GM18868 (cell line): Measurements from ENCODE around the gene CUEDC1.

Source experiments
- ATAC-seq: cut with Tn5 transposase; IDR thresholded peaks from one replicate; pipeline ENCODE4 v1.9.1; 2021; ENCODE audit warnings: mild to moderate bottlenecking, moderate library complexity; ENCODE audit not compliant: unreplicated experiment

Gene CUEDC1

GRCh38 chr17:57866319-57866718 is 88.9 kb downstream of the CUEDC1 start:
- no peak for ATAC-seq

DNA sequence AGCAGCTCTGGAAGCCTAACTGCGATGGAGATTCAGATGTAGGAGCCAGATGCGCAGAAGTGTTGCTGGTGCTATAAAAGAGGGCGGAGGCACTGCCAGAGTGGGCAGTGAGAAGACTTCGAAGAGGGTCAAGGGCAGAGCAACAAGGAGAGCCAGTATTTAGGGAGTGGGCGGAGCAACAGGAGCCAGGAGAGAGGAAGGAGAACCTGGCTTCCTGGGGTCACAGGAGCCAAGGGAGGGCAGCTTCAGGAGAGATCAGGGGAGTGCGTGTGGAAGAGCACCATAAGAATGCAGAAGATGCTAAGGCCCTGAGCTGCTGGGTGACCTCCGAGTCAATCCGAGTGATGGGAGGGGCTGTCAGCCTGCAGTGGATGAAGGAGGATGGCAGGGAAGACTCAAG is 90.9 kb downstream of the CUEDC1 start:
- ATAC-seq, result no peak

DNA sequence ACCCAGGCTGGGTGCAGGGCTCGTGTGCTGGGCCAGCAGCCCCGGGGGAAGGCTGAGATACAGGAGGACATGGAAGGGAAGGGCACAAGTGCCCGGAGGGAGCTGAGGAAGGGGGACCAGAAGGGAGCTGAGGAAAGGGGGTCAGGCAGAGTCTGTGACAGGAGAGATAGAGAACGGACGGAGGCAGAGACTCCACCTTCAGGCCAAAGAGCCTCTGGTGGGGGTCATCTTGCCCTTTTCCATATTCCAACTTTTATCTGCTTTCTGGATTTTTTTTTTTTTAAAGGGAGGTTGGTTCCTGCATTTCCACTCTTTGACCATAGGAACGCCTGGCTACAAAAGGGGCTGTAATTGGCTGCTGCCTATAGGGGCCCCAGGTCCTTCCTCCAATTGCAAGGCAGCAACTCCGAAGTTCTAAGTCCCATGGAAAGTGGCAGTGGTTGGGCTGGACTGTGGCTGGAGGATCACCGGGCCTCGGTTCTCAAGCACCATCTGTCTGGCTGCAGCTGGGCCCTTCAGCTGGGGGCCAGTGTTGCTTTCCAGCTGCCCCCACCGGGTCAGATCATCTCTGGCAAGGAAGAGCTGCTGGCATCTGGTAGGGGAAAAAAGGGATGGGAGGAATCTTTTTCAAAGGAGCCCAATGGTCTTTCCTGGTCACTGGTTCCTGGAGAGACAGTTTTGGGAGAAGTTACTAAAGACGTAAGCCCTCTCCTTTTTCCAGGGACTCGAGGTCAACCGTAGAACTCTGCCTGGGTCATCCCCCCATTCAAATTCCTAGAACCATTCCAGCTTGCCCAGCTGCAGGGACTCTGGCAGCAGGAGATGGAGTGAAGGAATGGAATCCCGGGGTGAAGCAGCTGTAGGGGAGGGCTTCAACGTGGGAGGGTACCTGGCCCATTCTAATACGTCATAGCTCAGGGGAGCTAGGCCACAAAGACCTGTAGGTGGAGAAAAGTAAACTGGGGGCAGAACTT is 92.2 kb downstream of the CUEDC1 start:
- ATAC-seq, result no peak

GRCh38 chr17:57861790-57862693 is 93.2 kb downstream of the CUEDC1 start:
- ATAC-seq, result no peak

GRCh38 chr17:57861000-57861789 is 94.0 kb downstream of the CUEDC1 start:
- ATAC-seq, result no peak

DNA sequence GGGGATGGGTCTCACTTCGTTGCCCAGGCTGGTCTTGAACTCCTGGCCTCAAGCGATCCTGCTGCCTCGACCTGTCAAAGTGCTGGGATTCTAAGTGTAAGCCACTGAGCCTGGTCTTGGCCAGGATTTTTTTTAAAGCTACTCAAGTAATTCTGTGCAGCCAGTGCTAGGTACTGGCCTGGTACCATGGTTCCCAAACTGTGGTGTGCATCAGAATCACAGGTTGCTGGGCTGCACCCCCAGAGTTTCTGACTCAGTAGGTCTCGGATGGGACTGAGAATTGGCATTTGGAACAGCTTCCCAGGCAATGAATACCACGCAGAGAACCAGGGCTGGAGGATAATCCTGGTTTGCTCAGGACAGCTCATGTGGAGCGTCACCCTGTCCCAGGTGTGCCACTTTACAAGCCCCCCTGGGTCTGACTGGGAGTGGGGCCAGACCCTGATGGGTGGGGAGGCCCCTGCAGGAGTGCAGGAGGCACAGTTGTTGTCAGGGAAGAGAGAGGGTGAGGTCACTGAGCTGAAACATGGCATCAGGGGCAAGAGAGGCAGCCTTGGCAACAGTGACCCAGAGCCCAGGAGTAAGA is 94.7 kb downstream of the CUEDC1 start:
- ATAC-seq, result no peak

GRCh38 chr17:57859601-57860413 is 95.4 kb downstream of the CUEDC1 start:
- no peak for ATAC-seq

DNA sequence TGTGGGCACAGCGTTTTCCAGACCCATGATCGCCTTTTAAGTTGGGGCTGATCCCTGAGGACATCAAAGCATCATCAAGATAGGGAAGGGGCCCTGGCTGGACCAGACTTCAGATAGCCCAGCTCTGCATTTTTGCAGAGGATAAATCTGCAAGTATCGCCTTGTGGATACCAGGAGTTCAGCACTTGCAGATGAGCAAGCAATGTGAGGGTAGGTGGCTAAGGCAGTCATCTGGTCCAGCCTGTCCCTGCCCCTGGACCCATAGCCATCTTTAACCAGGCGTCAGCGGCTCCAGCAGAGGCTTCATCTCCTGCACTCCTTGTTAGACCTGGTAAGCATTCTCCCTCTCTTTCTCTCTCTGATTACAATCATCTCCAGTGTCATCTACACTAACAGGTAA is 96.4 kb downstream of the CUEDC1 start:
- no peak for ATAC-seq

- no peak for ATAC-seq
Measured at GRCh38 chr17:57856792-57857620, 98.2 kb downstream of the CUEDC1 start.

GRCh38 chr17:57855391-57856035 is 99.7 kb downstream of the CUEDC1 start:
- no peak for ATAC-seq

- no peak for ATAC-seq
Measured at GRCh38 chr17:57853695-57854094, 101.5 kb downstream of the CUEDC1 start.

- no peak for ATAC-seq
Measured at GRCh38 chr17:57852955-57853328, 102.3 kb downstream of the CUEDC1 start.

DNA sequence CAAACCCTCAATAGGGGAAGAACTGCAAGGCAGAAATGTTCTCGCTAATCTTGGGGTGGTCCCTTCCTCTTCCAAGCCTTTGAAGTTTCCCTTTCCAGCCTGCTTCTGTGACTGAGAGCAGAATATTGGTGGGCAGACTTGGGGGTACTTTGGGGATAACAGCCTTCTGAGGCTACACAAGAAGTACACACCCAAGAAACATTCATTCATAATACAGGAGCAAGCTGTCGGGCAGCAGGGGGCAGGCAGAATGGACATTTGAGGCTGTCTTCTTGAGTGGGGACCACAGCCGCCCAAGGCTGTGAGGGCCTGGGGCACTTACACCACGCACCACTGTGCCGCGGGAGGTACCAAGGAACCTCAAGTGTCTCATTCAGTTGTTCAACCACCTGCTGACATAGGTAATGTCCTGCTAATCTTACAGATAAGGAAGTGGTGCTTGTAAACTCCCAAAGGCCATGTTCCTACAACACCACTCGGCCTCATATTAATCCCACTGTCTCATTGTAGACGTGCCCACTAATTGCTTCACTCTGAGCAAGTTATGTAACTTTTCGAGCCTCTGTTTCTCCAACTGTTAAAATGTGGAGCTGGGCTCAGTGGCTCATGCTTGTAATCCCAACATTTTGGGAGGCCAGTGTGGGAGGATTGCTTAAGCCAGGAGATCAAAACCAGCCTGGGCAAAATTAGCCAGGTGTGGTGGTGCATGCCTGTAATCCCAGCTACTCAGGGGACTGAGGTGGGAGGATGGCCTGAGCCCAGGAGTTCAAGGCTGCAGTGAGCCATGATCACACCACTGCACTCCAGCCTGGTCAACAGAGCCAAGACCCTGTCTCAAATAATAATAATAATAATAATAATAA is 102.9 kb downstream of the CUEDC1 start:
- no peak for ATAC-seq

DNA sequence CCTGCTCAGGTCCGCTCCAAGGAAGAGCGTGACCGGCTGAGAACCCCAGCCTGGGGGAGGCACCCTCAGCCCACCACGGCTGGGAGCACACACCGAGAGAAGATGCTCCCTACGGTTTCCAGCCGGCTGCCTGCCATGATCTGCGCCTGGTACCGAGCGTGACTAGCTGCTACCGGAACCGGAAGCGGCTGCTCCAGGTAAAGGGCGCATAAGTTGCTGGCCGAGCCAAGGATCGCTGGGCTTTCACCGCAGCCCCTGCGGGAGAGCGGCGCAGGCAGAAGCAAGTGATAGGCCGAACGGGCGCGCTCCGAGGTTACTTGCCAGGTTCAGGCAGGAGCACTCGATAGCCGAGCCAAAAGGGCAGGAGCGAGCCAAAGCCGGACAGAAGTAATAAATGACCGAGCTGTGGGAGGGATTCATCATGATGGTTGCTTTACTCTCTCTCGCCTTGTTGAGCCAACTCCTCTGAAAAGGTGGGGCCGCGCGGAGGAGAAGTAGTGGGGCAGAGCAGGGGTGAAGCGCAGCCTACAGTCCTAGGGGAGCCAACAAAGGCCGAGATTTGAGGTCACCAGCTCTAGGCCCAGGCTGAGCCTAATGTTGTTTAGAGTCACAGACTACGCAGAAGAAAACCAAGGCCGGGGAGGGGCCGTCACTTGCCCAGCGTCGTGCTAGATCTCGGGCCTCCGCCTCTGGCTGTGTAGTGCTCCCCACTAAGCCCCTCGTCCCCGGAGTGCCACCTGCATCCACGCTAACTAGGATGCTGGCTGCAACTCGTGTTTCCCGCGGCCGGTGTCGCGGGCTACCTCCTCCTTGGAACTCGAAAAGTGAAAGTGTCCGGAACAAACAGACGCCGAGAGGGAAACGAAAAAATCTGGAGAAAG is 105.1 kb downstream of the CUEDC1 start, which contains the start of gene MRPS23:
Gene MRPS23 (minus strand): TSS at position 171 of the 881 bp plus-strand sequence. CDS start 34 bp downstream, at position 137.
- ATAC-seq, result peak; percentile 92

DNA sequence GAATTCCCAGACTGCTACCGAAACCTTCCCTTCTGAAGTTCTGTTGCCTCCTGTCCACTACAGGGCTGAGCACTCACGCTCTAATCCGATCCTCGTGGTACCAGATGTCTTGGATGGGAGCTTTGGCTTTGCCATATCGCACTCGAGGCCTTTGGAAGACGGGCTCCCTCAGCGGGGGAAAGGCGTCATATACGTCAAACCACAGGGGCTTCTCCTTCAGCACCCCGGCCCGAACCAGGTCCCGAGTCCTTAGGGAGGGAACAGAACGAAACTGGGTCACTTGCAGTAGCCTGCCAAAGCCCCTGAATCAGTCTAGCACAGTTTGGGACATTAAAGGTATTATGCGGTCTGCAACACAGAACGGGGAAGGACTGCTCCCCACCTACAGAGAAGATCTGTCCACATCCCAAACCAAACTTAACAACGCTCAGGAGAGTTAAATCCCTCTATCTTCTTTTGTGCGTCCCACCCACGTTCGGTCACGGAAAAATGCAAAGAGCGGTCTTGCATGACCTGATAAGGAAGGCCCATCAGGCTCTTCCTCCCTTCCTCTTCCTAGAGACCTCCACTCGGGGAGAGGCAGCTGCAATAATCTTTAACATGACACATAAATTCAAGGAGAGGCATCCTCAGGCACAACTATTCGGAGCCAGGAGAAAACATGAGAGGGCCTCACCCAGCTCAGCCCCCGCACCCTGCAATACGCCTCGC is 105.9 kb downstream of the CUEDC1 start:
- ATAC-seq, result no peak
